ENCODE measurements around the gene KISS1R.

The KISS1R gene

DNA sequence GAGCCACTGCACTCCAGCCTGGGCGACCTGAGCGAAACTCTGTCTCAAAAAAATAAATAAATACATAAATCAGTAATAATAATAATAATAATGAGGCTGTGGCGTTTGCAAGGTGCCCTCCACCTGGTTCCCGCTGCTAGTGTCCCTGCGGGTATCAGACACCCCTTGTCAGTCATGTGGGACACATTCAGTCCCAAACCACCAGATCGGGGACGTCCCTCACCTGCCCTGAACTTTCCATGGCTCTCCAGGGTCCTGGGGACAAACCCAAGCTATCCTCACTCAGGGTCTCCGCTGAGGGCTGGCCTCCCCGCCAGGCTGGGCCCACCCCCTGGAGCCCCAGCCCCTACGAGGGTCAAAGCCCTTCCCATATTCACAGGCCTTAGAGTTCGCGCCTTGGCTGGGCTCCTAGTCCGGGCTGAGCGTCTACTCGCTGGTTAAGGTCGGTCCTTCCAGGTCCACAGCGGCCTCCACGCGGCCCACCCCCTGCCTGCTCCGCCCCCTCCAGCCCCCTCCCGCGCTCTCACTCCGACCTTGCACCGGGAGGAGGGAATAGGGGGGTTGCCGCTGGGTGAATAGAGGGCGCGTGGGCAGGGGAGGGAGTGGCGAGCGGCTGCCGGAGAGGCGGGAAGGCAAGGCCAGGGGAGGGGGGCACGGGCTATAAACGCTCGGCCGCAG, 349 bp upstream of the KISS1R start:
- DNase-seq, result peak; percentile 39
- in situ Hi-C loops (cut with MboI; ENCODE audit: low pct_unique_long_range_greater_than_20kb, low sequenced_read_pairs), result no loop called here

DNA sequence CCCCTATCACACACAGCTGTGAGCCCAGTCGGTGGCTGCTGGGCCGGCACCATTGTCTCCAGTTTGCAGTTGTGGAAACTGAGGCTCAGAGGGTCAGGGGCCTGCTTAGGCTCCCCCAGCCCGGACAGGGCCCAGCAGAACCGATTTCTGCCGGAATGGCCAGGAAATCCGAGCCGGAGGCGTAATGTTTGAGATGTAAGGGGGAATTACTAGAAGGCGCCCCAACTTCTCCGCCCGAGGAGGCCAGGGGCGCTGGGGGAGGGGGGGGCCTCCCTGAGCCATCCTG, 962 bp downstream of the KISS1R start:
- in situ Hi-C loops (cut with MboI; ENCODE audit: low pct_unique_long_range_greater_than_20kb, low sequenced_read_pairs), result no loop called here
- DNase-seq, result no peak

DNA sequence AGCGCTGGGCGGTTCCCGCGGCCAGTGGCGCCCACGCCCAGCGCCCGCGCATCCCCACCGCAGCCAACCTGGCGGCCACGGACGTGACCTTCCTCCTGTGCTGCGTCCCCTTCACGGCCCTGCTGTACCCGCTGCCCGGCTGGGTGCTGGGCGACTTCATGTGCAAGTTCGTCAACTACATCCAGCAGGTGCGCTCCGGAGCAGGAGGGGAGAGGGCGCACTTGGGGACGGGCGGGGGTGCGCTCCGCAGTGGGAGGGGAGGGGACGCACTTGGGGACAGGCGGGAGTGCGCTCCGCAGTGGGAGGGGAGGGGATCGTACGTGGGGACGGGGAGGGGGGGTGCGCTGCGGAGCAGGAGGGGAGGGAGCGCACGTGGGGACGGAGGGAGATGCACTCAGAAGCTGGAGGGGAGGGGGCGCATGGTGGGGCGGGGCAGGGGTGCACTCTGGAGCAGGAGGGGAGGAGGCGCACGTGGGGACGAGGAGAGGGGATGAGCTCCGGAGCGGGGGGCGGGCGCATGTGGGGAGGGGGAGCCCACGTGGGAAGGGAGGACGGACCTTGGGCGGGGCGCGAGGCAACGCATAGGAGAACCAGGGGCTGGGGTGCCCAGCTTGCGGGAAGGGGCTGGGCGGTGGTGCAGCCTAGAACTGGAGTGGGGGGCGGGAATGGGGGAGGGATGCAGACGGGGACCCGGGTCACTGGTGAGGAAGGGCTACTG, 1.5 kb downstream of the KISS1R start:
- DNase-seq, result no peak
- in situ Hi-C loops (cut with MboI; ENCODE audit: low pct_unique_long_range_greater_than_20kb, low sequenced_read_pairs), result no loop called here

DNA sequence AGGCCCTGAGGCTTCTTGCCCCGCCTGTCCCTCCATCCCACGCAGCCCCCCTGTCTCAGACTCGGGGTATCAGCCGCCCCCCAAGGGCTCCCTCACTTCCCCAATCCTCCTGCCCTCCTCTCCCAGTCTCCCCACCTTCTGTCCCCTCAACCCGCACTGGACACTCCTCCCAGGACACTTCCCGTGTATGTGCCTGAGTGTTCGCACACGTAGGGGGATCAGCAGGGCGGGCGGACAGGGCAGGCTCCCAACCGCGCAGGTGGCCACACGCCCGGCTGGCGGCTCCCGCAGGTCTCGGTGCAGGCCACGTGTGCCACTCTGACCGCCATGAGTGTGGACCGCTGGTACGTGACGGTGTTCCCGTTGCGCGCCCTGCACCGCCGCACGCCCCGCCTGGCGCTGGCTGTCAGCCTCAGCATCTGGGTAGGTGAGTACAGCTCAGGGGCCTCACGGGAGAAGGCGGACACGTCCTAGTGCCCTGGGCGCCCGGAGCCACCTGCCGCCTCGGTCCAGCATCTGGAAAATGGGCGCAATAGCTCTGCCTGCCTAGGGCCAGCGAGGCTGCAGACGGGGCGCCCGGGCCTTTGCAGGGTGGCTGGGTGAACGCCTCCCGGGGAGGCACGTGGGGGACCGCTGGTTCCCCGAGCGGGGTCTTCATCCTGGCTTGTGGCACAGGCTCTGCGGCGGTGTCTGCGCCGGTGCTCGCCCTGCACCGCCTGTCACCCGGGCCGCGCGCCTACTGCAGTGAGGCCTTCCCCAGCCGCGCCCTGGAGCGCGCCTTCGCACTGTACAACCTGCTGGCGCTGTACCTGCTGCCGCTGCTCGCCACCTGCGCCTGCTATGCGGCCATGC, 2.3 kb downstream of the KISS1R start:
- in situ Hi-C loops (cut with MboI; ENCODE audit: low pct_unique_long_range_greater_than_20kb, low sequenced_read_pairs), result no loop called here
- DNase-seq, result no peak

DNA sequence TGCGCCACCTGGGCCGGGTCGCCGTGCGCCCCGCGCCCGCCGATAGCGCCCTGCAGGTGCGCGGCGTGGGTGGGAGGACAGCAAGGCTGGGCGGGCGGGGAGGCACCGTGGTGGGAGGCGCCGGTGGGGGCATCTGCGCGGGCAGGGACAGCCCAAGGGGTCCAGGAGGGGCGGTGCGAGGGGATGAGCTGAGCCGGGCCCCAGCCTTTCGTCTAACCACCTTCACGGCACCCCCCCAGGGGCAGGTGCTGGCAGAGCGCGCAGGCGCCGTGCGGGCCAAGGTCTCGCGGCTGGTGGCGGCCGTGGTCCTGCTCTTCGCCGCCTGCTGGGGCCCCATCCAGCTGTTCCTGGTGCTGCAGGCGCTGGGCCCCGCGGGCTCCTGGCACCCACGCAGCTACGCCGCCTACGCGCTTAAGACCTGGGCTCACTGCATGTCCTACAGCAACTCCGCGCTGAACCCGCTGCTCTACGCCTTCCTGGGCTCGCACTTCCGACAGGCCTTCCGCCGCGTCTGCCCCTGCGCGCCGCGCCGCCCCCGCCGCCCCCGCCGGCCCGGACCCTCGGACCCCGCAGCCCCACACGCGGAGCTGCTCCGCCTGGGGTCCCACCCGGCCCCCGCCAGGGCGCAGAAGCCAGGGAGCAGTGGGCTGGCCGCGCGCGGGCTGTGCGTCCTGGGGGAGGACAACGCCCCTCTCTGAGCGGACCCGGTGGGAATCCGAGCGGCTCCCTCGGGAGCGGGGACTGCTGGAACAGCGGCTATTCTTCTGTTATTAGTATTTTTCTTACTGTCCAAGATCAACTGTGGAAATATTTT, 3.1 kb downstream of the KISS1R start:
- no peak for DNase-seq
- in situ Hi-C loops (cut with MboI; ENCODE audit: low pct_unique_long_range_greater_than_20kb, low sequenced_read_pairs), result no loop called here

DNA sequence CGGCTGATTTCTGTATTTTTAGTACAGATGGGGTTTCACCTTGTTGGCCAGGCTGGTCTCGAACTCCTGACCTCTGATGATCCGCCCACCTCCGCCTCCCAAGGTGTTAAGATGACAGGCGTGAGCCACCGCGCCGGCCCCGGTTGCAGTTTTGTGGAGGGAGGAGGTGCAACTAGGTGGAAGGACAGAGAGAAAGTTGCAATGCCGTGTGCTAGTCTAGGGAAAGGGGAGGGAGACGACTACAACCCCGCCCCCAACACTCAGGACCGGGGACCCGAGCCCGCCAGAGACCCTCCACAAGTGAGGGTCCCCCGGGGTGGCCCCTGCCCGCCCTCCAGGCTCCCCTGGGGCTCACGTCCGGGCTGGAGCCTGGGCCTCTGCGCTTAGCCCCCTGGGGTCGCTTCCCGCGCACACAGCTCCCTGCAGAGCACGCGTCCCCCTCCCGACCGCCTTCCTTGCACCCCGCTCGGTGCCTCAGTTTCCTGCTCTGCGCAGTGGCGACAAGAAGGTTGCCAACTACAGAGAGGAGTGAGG, 7.5 kb downstream of the KISS1R start:
- peak; percentile 61 for DNase-seq
- in situ Hi-C loops (cut with MboI; ENCODE audit: low pct_unique_long_range_greater_than_20kb, low sequenced_read_pairs), result no loop called here

DNA sequence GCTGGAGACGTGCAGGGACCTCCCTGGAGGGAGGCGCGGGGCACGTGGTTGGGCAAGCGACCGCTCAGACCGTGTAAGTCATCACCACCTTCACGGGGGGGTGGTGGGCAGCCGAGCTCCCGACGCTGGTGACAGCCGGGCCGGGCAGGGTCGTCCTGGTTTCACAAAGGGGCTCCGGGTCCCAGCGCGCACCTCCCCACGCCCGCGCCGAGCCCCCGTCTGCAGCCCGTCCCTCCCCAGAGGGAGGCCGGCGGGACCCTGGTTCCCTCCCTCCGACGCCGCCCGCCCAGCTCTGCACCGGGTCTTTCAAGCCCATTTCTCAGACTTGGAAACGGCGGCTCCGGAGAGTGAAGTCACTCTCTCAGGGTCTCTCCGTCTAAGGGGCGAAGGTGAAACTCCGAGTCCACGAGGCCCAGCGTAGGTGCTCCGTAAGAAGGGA, 8.0 kb downstream of the KISS1R start:
- DNase-seq, result no peak
- in situ Hi-C loops (cut with MboI; ENCODE audit: low pct_unique_long_range_greater_than_20kb, low sequenced_read_pairs), result no loop called here

DNA sequence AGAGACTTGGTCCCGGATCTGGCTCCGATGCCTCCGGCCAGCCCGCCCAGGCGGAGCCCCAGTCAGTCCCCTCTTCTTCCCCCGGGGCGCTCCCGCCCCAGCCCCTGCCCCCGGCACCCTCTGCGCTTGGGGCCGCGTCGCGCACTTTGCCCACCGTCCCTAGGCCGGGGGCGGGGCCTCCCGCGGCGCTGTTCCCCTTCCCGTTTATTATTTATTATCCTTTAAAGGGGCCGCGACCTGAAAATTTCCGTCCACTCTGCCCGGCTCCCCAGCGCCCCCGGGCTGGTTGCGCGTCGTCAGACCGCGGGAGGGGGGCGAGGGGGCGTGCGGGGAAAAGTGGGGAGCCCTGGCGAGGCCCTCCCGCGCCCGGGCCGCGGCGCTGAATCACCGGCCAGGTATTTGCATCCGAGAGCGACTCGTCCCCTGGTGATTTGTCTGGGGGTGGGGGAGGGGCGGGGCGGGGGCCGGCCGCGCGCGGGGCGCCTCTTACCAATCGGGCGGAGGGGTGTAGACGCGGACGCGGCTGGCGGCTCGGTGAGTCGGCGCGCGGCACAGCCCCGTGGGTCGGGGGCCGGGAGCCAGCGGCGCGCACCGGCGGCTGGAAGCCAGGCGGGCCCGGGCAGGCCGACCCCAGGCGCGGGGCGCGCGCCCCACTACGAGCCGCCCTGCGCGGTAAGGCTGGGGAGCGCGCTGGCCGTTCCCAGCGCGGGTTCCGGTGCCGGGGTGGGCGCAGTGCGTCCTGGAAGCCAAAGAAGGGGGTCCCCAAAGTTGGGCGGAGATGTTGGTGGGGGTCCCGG, 8.6 kb downstream of the KISS1R start, which contains the start of gene ARID3A:
Gene ARID3A (plus strand): TSS at position 510 of the 797 bp plus-strand sequence. CDS start 3,494 bp downstream, outside the sequence.
- in situ Hi-C loops (cut with MboI; ENCODE audit: low pct_unique_long_range_greater_than_20kb, low sequenced_read_pairs), result no loop called here
- peak; percentile 89 for DNase-seq

DNA sequence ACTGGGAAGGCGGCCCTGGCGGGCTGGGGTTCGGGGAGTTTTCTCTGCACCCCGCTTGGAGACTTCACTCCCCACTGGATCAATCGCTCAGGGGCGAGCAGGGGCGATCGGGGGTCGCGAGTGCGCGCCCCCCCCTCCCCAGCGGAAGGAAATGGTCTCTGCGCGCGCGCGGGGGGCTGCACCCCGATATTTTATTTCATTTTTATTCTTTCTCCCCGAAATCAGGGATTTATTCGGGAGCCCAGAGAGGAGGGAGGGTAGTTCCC, 9.1 kb downstream of the KISS1R start:
- DNase-seq, result no peak
- in situ Hi-C loops (cut with MboI; ENCODE audit: low pct_unique_long_range_greater_than_20kb, low sequenced_read_pairs), result no loop called here

DNA sequence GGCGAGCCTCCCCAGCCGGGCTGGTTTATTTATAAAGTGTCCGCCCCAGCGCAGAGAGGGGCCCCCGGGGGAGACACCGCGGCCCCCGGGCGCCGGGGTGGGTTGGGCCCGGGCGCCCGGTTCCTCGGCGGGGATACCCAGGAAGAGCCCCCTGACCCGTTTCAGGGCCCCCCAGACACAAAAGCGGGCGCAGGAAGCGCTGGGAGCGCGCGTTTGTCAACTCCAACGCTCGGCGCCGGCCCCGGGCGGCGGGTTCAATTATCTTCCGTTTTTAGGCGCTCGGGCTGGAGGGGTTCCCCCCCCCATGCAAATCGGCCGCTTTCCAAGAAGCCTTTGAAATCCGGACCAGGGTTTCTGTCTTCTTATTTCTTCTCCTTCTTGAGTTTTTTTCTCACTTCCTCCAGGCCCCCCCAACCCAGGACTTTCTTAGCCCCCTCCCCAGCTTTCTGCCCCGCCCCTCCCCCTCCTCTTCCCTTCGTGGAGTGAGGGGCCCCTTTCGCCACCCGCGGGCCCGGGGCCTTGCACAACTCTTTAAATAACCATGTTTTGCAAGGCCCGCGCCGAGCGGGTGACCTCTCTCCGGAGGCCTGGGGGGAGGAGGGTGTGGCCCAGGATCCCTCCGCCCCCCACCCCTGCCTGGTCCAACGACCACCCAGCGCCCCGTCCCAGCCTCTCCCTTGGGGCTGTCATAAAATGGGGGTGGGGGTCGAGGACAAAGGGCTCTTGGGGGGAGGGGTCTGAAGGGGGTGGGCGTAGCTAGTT, 9.6 kb downstream of the KISS1R start:
- DNase-seq, result peak; percentile 70
- in situ Hi-C loops (cut with MboI; ENCODE audit: low pct_unique_long_range_greater_than_20kb, low sequenced_read_pairs), result no loop called here

DNA sequence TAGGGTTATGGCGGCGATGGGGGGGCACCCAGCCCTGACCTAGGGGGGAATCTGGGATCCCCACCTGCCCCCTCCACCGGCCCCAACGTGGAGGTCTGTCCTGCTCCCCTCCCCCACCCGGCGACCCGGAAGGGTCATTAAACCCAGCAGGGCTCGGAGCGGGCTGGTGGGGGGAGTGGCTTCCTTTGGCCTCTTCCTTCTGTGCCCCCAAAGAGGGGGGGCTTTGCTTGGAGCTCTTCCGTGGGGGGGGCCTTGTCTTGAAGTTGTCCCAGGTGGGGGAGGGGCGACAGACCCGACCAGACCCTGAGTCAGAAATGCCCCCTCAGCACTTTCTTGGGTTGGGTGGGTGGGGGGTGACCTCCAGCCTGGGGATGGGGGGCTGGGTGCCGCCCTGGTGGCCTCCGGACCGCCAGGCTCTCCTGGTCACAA, 10.2 kb downstream of the KISS1R start:
- in situ Hi-C loops (cut with MboI; ENCODE audit: low pct_unique_long_range_greater_than_20kb, low sequenced_read_pairs), result no loop called here
- no peak for DNase-seq

DNA sequence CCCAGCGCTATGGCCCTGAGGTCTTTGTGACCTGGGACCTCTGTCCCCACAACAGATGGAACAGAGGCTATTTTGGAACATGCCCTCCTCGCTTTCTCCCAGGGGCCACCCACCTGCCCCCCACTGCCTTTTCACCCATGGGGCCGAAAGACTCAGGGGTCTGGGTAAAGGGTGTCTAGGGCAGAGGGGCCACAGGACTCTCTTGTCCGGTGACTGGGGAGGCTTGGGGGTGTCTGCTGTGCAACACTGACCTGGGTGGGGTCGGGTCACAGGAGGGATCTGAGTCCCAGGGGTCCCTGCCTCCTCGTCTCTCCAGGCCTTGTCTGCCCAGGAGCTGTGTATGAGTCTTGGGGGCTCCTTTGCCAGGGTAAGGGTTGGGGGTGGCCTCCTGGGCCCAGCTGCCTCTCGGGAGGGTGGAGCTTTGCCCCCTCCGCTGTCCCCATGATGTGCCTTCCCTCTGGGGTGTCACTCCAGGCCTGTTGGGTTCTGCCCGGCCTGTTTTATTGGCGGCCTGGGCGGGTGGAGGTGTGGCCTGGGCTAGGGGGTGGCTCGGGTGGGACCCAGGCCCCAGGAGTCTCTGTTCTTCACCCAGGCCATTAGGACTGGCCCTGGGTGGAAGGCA, 10.8 kb downstream of the KISS1R start:
- in situ Hi-C loops (cut with MboI; ENCODE audit: low pct_unique_long_range_greater_than_20kb, low sequenced_read_pairs), result no loop called here
- DNase-seq, result no peak

DNA sequence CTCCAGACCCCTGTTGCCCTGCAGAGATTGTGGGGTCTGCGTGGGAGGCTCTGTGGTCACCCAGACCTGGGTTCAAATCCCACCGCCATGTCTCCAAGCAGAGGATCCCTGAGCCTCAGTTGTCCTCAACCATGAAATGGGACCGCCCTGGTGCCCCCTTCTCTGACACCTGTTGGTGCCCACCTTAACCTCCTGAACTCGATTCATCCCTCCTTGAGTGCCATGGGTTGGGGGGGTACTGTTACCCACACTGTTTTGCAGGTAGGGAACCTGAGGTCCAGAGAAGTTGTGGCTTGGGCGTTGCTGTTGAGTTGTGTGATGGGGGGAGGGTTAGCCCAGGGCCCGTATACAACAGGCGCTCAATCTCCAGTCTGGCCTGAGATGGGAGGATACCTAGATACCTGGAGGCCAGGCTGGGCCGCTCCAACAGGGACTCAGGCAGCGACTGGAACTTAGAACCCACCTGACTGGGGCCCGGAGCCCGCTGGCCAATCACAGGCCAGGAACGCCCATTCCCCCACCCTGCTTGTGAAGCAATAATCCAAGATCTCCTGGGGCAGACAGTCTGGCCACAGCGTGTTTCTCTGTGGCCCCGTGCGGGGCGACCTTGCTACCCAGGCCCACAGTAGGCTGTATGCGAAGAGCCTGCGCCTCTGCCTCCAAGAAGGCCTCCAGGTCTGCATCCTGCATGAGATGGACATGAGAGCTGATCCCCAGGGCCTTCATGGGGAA, 11.5 kb downstream of the KISS1R start:
- in situ Hi-C loops (cut with MboI; ENCODE audit: low pct_unique_long_range_greater_than_20kb, low sequenced_read_pairs), result no loop called here
- no peak for DNase-seq

DNA sequence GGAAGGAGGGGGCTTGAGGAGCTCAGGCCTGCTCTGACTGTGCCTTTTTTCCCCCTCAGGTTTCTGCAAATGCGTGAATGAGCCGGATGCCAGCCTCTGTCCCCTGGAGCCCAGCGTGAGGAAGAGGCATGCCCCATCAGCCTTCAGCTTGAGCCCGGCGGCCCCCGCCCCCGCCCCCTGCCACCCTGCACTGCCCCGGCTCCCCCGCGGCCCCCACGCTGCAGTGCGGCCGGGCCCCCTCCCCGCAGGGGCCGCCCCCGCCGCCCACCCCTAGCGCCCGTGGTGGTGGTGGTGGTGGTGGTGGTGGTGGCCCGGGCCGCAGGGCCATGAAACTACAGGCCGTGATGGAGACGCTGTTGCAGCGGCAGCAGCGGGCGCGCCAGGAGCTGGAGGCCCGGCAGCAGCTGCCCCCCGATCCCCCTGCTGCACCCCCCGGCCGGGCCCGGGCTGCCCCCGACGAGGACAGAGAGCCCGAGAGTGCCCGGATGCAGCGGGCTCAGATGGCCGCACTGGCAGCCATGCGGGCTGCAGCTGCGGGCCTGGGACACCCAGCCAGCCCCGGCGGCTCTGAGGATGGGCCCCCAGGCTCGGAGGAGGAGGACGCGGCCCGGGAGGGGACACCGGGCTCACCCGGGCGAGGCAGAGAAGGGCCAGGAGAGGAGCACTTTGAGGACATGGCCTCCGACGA, 12.2 kb downstream of the KISS1R start:
- in situ Hi-C loops (cut with MboI; ENCODE audit: low pct_unique_long_range_greater_than_20kb, low sequenced_read_pairs), result no loop called here
- no peak for DNase-seq

DNA sequence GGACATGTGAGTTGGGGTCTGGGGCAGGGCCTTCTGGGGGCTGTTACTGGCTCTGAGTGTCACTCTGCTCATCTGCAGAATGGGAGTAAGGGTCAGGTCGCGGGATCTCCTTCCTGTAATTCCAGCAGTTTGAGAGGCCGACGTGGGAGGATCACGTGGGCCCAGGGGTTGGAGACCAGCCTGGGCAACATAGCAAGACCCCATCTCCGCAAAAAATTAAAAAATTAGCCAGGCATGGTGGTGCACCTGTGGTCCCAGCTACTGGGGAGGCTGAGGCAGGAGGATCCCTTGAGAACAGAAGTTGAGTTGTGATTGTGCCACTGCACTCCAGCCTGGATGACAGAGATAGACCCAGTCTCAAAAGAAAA, 12.7 kb downstream of the KISS1R start:
- in situ Hi-C loops (cut with MboI; ENCODE audit: low pct_unique_long_range_greater_than_20kb, low sequenced_read_pairs), result no loop called here
- no peak for DNase-seq

DNA sequence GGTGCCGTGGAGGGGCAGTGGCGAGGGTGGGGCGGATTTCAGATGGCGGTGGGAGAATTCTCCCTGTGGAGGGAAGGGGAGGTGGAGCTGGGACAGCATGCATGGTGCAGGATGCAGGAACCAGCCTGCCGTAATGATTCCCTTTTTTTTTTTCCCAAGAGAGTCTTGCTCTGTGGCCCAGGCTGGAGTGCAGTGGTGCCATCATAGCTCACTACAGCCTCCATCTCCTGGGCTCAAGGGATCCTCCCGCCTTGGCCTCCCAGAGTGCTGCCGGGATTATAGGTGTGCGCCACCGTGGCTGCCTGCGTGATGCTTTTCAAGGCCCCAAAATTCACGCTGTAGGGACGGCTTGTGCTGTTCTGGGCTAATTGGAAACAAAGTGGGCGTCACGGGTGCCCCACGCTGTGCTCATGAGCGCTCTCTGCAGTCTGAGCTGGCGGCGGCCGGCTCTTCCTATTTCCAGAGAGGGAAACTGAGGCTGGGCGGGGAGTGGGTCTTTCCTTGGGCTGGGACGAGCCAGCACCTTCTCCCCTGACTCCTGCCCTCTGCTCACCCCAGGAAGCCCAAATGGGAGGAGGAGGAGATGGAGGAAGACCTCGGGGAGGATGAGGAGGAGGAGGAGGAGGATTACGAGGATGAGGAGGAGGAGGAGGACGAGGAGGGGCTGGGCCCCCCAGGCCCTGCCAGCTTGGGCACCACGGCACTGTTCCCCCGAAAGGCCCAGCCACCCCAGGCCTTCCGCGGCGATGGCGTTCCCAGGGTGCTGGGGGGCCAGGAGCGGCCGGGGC, 14.9 kb downstream of the KISS1R start:
- in situ Hi-C loops (cut with MboI; ENCODE audit: low pct_unique_long_range_greater_than_20kb, low sequenced_read_pairs), result no loop called here
- DNase-seq, result no peak

All from KBM-7 (cell line).